Mesendoderm (in vitro differentiated cells): ENCODE results near the gene INPPL1.

Source experiments
- DNase-seq: peaks from one replicate; pipeline ENCODE4 v3.0.0; 2013
- H2AK5ac ChIP-seq: 2 replicates; pipeline ENCODE4 v1.6.1; 2013; ENCODE audit warnings: low read length, inconsistent platforms
- H2BK120ac ChIP-seq: 2 replicates; pipeline ENCODE4 v1.6.1; 2013; ENCODE audit warnings: low read depth, mild to moderate bottlenecking, low read length, moderate library complexity, mixed read lengths
- H2BK15ac ChIP-seq: replicated peaks from 2 replicates; pipeline ENCODE4 v1.6.1; 2013; ENCODE audit warnings: low read depth, mild to moderate bottlenecking, moderate library complexity
- H2BK5ac ChIP-seq: 2 replicates; pipeline ENCODE4 v1.6.1; 2013; ENCODE audit warnings: low read length, inconsistent platforms
- H3K18ac ChIP-seq: 2 replicates; pipeline ENCODE4 v1.6.1; 2013; ENCODE audit warnings: mild to moderate bottlenecking, low read length, mixed read lengths
- H3K23ac ChIP-seq: one replicate; pipeline ENCODE4 v1.6.1; 2013; ENCODE audit warnings: low read length
- H3K27ac ChIP-seq: 2 replicates; pipeline ENCODE4 v1.5.1; 2013; ENCODE audit warnings: low read depth, mild to moderate bottlenecking, inconsistent platforms, low read length, moderate library complexity
- H3K27me3 ChIP-seq: 2 replicates; pipeline ENCODE4 v1.6.1; 2013; ENCODE audit warnings: low read length, control low read depth, mild to moderate bottlenecking, inconsistent platforms; ENCODE audit not compliant: insufficient read depth, poor library complexity
- H3K36me3 ChIP-seq: 2 replicates; pipeline ENCODE4 v1.6.1; 2013; ENCODE audit warnings: low read length, inconsistent platforms; ENCODE audit not compliant: control insufficient read depth, insufficient read depth
- H3K4ac ChIP-seq: one replicate; pipeline ENCODE4 v1.6.1; 2013; ENCODE audit warnings: low read depth, mild to moderate bottlenecking, low read length, moderate library complexity
- H3K4me1 ChIP-seq: 2 replicates; pipeline ENCODE4 v1.6.1; 2013; ENCODE audit warnings: low read depth, low read length, inconsistent platforms; ENCODE audit not compliant: control insufficient read depth
- H3K4me2 ChIP-seq: 2 replicates; pipeline ENCODE4 v1.6.1; 2013; ENCODE audit warnings: low read length
- H3K4me3 ChIP-seq: 2 replicates; pipeline ENCODE4 v1.5.1; 2013; ENCODE audit warnings: mild to moderate bottlenecking, low read length
- H3K56ac ChIP-seq: one replicate; pipeline ENCODE4 v1.6.1; 2013; ENCODE audit warnings: low read length
- H3K79me1 ChIP-seq: 2 replicates; pipeline ENCODE4 v1.6.1; 2013; ENCODE audit warnings: low read length, inconsistent platforms
- H3K79me2 ChIP-seq: 2 replicates; pipeline ENCODE4 v1.6.1; 2013; ENCODE audit warnings: mild to moderate bottlenecking, low read length; ENCODE audit not compliant: control insufficient read depth, insufficient read depth
- H3K9ac ChIP-seq: 2 replicates; pipeline ENCODE4 v1.6.1; 2013; ENCODE audit warnings: low read length, inconsistent platforms
- H4K5ac ChIP-seq: one replicate; pipeline ENCODE4 v1.6.1; 2013; ENCODE audit warnings: low read length
- H4K8ac ChIP-seq: one replicate; pipeline ENCODE4 v1.6.1; 2013; ENCODE audit warnings: low read depth, mild to moderate bottlenecking, control low read depth, low read length, moderate library complexity
- WGBS: extraction: QIAGEN DNeasy Blood & Tissue Kit; methylation state at CpG from one replicate; pipeline ENCODE4 v1.1.7; 2013; ENCODE audit warnings: low lambda C conversion rate, missing lambda C conversion rate; ENCODE audit not compliant: insufficient coverage; ENCODE audit errors: extremely low coverage; 5-methylcytosine and 5-hydroxymethylcytosine counted together

INPPL1 gene

DNA sequence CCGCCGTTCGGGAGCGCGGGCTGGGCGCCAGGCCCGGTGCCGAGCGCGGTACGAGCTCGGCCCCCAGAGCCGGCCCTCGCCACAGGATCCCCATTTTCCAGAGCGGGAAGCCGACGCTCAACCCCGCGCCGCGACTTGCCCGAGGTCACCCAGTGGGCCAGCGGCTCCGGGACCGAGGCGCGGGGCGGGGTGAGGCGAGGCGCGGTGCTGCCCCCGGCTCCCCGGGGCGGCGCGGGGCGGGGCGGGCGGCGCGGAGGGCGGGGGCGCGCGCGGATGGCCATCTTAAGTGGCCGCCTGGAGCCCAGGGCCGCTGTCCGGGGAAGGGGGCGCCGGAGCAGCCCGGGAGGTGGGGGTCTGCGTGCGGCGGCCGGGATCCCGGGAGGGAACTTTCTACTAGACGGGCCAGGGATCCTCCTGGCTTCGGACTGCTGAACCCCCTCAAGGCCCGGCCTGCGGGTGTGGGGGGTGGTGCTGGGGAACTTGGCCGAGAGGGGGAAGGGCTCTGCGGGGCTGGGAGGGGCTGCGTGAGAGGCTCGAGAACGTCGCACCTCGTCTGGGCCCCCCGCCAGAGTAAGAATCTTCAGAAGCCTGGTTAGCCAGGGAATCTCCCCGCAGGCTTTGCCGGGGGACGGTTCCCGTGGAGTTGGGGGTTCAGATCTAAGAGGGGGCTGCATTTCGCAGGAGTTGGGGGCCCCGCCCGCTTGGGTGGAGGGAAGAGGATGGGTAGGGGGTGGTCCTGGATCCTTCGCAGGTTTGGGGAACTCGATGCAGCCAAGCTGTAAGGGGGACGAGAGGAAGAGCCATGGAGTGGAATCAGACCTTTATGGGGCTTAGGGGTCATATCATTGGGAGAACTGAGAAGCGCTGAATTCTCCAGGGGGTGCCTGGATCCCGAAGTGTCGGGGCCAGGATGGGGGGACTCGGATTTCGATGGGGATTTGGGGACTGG lies 678 bp upstream of the INPPL1 start:
- H2BK15ac ChIP-seq: peak overlapping the region; percentile 76
- peak overlapping the region; percentile 82 for H4K8ac ChIP-seq
- H3K9ac ChIP-seq: peak overlapping the region; percentile 97
- peaks cover 15% of the 10 kb centered on the region for H3K79me1 ChIP-seq
- H3K79me2 ChIP-seq: peaks cover 12% of the 10 kb centered on the region
- peak overlapping the region; percentile 98 for H3K27ac ChIP-seq
- H3K4me2 ChIP-seq: peak overlapping the region; percentile 99
- H3K4ac ChIP-seq: peak overlapping the region; percentile 99
- H2AK5ac ChIP-seq: no peak overlapping the region
- H2BK120ac ChIP-seq: peak overlapping the region; percentile 90
- H3K18ac ChIP-seq: peak overlapping the region; percentile 96
- H2BK5ac ChIP-seq: peak overlapping the region; percentile 89
- peak overlapping the region; percentile 93 for H3K56ac ChIP-seq
- peaks cover 10% of the 10 kb centered on the region for H3K4me1 ChIP-seq
- H3K27me3 ChIP-seq: no peaks in the 10 kb centered on the region
- peak overlapping the region; percentile 91 for H3K4me3 ChIP-seq
- peak; percentile 79 for DNase-seq
- H4K5ac ChIP-seq: no peak overlapping the region
- H3K36me3 ChIP-seq: no peaks in the 10 kb centered on the region
- peak overlapping the region; percentile 89 for H3K23ac ChIP-seq
- WGBS: no CpG with 5 or more reads among the region's 84 CpGs

DNA sequence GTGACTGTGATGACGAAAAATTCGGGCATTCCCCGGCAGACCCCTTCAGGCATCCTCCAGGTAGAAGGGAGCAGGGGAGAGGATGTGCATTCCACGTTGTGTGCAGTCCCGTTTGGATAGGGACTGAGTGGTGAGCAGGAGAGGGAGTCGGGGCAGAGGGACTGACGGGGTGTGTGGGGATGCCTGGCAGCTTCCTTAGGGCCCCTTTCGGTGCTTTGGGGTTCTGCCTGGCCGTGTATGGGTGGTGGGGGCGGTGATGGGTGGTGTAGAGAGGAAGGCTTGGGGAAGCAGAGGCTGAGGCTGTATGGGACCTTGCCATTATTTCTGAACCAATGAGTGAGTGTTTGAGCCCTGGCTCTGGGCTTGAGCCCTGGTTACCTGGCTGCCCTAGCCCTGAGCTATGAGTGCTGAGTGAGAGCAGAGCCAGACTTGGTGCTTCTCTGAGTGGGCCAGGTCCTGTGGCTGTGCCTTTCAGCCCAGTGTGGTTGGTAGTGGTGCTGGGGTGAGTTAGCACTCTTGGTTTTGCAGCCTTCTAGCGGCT lies 914 bp downstream of the INPPL1 start:
- no peak overlapping the region for H2BK5ac ChIP-seq
- peaks cover 10% of the 10 kb centered on the region for H3K4me1 ChIP-seq
- no peak overlapping the region for H4K8ac ChIP-seq
- H3K79me2 ChIP-seq: peaks cover 12% of the 10 kb centered on the region
- H3K4me2 ChIP-seq: peak overlapping the region; percentile 91
- H3K27me3 ChIP-seq: no peaks in the 10 kb centered on the region
- H3K56ac ChIP-seq: peak overlapping the region; percentile 93
- peak overlapping the region; percentile 75 for H3K4me3 ChIP-seq
- no peak overlapping the region for H2BK120ac ChIP-seq
- H4K5ac ChIP-seq: no peak overlapping the region
- peak overlapping the region; percentile 97 for H3K9ac ChIP-seq
- no CpG with 5 or more reads among the region's 11 CpGs for WGBS
- H2BK15ac ChIP-seq: no peak overlapping the region
- peaks cover 12% of the 10 kb centered on the region for H3K36me3 ChIP-seq
- H3K18ac ChIP-seq: peak overlapping the region; percentile 96
- DNase-seq: peak; percentile 26
- H3K27ac ChIP-seq: no peak overlapping the region
- H3K79me1 ChIP-seq: peaks cover 15% of the 10 kb centered on the region
- peak overlapping the region; percentile 51 for H3K23ac ChIP-seq
- H2AK5ac ChIP-seq: no peak overlapping the region
- peak overlapping the region; percentile 99 for H3K4ac ChIP-seq

DNA sequence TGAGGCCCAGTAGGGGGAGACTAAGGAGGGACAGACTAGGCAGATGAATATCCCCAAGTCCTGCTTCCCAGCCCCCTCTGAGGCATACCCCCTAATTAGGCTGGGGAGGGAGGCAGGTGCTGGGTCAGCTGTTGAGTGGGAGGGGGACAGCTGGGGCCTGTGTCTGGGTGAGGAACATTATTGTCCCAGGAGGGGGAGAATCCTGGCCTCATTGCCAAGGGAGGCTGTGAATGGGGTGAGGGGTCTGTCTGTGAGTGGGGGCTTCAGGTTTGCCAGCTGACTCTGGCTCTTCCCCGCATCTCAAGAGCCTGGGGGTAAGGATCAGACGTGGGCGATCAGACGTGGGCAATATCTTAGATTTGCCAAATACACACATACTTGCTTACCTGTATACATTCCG lies 2.1 kb downstream of the INPPL1 start:
- DNase-seq: no peak
- no peak overlapping the region for H3K27ac ChIP-seq

DNA sequence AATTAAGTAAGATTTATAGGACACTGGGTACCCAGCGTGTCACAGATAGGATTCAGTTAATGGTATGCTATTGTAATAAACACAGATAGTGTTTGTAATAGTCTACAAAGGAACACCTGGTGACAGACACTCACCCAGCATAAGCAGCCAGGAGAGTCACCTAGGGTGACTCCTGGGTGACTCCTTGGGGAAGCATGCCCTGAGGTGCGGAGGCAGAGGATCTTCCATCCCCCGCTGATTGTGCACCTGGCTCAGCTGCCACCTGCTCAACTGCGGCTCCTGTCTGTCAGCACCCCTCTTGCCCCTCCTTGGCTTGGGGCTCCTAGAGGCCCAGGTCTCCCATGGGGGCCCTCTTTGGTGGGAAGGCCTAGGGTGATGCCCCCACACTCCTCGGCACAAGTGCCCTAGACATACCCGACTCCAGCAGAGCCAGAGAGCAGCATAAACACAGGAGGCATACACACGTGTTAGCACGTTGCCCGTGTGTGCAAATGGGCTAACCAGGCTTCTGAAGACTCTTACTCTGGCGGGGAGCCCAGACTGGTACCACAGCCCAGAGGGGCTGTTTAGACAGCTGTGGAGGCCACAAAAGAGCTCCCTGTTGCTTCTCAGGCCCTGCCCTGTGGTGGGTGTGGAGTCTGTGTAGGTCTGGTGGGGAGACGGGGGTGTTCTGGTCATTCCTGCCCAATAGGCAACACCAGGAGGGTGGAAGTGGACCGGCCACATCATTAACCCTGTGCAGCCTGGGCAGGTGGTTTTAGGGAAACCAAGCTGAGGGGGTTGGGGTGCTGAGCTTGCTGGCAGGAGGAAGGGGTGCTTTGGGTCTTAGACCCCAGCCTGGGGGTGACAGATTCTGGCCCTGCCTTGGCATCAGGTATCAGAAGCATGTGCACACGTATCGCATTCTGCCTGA lies 3.0 kb downstream of the INPPL1 start:
- no peak overlapping the region for H2BK120ac ChIP-seq
- no peak overlapping the region for H2AK5ac ChIP-seq
- H3K27ac ChIP-seq: no peak overlapping the region
- no peak overlapping the region for H3K23ac ChIP-seq
- H2BK5ac ChIP-seq: no peak overlapping the region
- H3K36me3 ChIP-seq: peaks cover 24% of the 10 kb centered on the region
- H4K8ac ChIP-seq: no peak overlapping the region
- H3K79me2 ChIP-seq: peaks cover 12% of the 10 kb centered on the region
- peaks cover 15% of the 10 kb centered on the region for H3K79me1 ChIP-seq
- H3K4me3 ChIP-seq: no peak overlapping the region
- H3K4me1 ChIP-seq: peaks cover 1% of the 10 kb centered on the region
- H3K56ac ChIP-seq: no peak overlapping the region
- H3K27me3 ChIP-seq: no peaks in the 10 kb centered on the region
- no peak overlapping the region for H4K5ac ChIP-seq
- no peak overlapping the region for H3K18ac ChIP-seq
- no CpG with 5 or more reads among the region's 14 CpGs for WGBS
- H3K9ac ChIP-seq: no peak overlapping the region
- DNase-seq: no peak
- H3K4ac ChIP-seq: no peak overlapping the region
- H3K4me2 ChIP-seq: no peak overlapping the region
- H2BK15ac ChIP-seq: no peak overlapping the region

More for the DNA sequence above, 2.1 kb downstream of the INPPL1 start:
- no peak overlapping the region for H3K23ac ChIP-seq
- H4K5ac ChIP-seq: no peak overlapping the region
- H3K27me3 ChIP-seq: no peaks in the 10 kb centered on the region
- H3K4me3 ChIP-seq: no peak overlapping the region
- peaks cover 8% of the 10 kb centered on the region for H3K4me1 ChIP-seq
- no peak overlapping the region for H4K8ac ChIP-seq
- no peak overlapping the region for H2AK5ac ChIP-seq
- peaks cover 15% of the 10 kb centered on the region for H3K79me1 ChIP-seq
- no peak overlapping the region for H3K18ac ChIP-seq
- no peak overlapping the region for H3K9ac ChIP-seq
- H2BK120ac ChIP-seq: no peak overlapping the region
- H3K56ac ChIP-seq: no peak overlapping the region
- H3K4me2 ChIP-seq: no peak overlapping the region
- H3K79me2 ChIP-seq: peaks cover 12% of the 10 kb centered on the region
- no peak overlapping the region for H2BK5ac ChIP-seq
- peaks cover 22% of the 10 kb centered on the region for H3K36me3 ChIP-seq
- no CpG with 5 or more reads among the region's 5 CpGs for WGBS
- no peak overlapping the region for H3K4ac ChIP-seq
- no peak overlapping the region for H2BK15ac ChIP-seq

DNA sequence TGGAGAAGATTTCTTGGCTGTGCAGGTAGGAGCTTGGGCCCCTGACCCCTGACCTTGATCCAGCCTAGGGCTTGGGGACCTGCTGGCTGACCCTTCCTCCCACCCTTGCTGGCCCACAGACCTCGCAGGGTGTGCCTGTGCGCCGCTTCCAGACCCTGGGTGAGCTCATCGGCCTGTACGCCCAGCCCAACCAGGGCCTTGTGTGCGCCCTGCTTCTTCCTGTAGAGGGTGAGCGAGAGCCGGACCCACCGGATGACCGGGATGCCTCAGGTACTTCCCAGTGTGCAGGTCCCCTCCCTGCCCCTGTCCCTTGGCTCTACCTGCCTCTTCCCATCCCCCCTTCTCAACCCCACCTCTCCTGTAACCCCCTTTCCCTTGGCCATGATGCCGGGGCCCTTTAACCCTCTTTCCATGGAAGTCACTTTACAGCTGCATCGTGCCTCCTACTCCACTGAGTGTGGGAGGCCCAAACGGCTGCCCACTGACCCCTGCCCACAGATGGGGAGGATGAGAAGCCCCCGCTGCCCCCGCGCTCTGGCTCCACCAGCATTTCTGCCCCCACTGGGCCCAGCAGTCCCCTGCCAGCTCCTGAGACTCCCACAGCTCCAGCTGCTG lies 3.8 kb downstream of the INPPL1 start:
- Histone ChIP-seq H2AK5ac (no peak overlapping the region), H3K27ac (no peak overlapping the region), H2BK5ac (no peak overlapping the region), H3K27me3 (no peaks in the 10 kb centered on the region), H4K8ac (no peak overlapping the region), H2BK15ac (no peak overlapping the region), H3K18ac (no peak overlapping the region), H3K4me1 (no peaks in the 10 kb centered on the region), H3K79me2 (peaks cover 12% of the 10 kb centered on the region), H3K23ac (no peak overlapping the region), H3K9ac (no peak overlapping the region), H3K79me1 (peaks cover 15% of the 10 kb centered on the region), H3K4me3 (no peak overlapping the region), H3K4me2 (no peak overlapping the region), H3K56ac (no peak overlapping the region), H4K5ac (no peak overlapping the region), H3K36me3 (peaks cover 29% of the 10 kb centered on the region), H2BK120ac (no peak overlapping the region), H3K4ac (no peak overlapping the region)
- no CpG with 5 or more reads among the region's 16 CpGs for WGBS
- no peak for DNase-seq
